SIG-M5 treated with dmso at 0.1 percent for 504 hours (cell line): ENCODE measurements around the gene UBE2H.
"Not testable (repeated sequence)": the region's sequence is repeated elsewhere in the genome, so short reads cannot be mapped to it uniquely, and the experiment has no call there.

Experiments
- DNase-seq: peaks from one replicate; lab custom pipeline; 2025; ENCODE audit not compliant: unreplicated experiment; lab: John Stamatoyannopoulos, UW

UBE2H gene

DNA sequence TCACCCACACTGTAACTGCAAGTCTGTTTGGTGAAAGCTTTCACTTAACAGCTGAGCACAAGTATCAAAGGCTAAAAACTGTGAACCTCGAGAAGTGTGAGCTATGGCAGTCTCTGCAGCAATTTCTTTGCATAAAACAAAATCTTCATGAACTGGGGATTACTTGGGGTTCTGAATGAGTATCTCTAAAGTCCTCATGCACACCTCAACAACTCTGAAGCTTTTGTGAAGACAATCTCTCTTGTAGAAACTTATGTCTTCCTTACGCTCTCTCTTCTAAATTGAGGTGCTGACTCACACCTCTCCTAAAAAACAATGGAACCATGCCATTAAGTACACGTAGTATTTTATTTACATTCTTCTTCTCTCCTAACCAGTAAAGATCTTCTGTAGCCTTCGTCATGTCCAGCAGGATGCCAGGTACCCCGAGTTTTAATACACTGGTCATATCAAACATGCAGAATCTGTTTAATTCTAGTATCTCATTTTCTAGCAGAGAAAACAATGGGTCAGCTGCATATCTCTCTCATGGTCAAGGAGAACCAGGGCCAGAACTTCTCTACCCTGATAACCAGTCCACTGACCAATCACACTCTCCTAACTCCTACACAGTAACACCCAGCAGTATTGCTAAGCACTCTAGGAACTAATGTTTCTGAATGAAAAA is 76.9 kb downstream of the UBE2H start:
- no peak for DNase-seq

DNA sequence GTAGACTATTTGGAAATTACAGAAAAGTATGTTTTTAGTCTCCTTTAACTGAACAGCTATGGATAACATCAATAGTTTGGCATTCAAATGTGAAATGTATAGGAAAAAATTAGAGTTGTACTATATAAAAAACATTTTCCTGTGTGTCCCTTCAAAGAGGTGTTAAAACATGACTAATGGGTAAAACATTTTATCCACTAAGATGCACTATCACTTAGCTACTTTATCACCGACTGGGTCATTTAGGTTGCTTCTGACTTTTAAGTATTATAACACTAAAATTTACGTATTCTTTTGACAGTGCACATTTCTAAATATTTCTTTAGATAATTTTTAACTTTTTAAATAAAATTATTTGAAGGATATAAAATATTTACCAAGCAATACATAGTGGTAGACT is 77.6 kb downstream of the UBE2H start:
- DNase-seq, result no peak

DNA sequence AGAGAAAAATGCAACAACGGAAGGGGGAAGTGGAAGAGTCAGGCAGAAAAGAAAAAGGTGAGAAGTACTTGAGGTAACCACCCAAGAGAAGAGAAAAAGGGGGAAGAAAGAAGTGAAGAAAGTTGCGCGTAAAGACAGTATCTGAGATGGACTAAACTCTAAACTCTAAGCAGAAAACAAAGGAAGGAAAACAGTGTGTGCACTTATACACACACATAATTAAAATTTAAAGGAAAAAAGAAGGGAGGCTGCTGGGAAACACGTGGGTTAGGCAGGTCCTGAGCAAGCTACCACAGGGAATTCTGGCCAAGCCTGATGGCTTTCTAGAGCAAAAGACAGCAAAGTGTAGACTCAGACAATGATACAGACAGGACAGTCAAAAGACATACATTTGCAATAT is 78.0 kb downstream of the UBE2H start:
- DNase-seq, result no peak

DNA sequence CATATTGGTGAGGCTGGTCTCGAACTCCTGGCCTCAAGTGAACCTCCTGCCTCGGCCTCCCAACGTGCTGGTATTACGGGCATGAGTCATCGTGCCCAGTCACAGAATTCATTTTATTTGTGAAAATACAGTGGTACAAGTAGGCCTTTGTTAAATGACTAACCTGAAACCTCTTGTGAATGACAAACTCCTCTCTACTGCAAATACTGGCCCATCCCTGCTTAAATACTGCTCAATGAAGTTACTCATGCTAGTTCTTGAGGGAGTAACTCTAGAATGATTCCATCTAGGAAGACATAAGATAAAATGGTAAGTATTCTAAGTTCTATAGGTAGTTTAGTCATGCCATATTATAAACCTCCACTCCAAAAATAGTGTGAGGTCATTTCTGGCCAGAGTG is 80.7 kb downstream of the UBE2H start:
- no peak for DNase-seq

- no peak for DNase-seq
Measured at GRCh38 chr7:129870668-129871067, 82.1 kb downstream of the UBE2H start.

GRCh38 chr7:129866251-129866650 is 86.5 kb downstream of the UBE2H start:
- DNase-seq, result no peak

- no peak for DNase-seq
Measured at GRCh38 chr7:129865925-129866201, 86.9 kb downstream of the UBE2H start.

GRCh38 chr7:129865093-129865924 is 87.5 kb downstream of the UBE2H start:
- DNase-seq, result no peak

DNA sequence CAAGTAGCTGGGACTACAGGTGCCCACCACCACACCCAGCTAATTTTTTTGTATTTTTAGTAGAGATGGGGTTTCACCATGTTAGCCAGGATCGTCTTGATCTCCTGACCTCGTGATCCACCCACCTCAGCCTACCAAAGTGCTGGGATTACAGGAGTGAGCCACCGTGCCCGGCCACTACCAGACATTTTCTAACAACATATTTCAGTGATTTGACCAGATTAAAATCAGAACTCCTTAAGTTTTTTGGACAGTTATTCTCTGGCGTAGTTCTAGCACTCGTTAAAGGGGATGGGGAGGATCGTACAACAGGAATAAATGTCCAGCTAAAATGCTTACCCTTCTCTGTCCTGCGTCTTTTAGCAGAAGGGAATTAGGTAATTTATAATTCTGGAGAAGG is 88.1 kb downstream of the UBE2H start:
- DNase-seq, result not testable (repeated sequence)

GRCh38 chr7:129864042-129864441 is 88.7 kb downstream of the UBE2H start:
- no peak for DNase-seq

GRCh38 chr7:129862682-129863081 is 90.1 kb downstream of the UBE2H start:
- no peak for DNase-seq

- not testable (repeated sequence) for DNase-seq
Measured at GRCh38 chr7:129860784-129861183, 92.0 kb downstream of the UBE2H start.

- peak; percentile 92 for DNase-seq
Measured at GRCh38 chr7:129859183-129859582, 93.6 kb downstream of the UBE2H start.

DNA sequence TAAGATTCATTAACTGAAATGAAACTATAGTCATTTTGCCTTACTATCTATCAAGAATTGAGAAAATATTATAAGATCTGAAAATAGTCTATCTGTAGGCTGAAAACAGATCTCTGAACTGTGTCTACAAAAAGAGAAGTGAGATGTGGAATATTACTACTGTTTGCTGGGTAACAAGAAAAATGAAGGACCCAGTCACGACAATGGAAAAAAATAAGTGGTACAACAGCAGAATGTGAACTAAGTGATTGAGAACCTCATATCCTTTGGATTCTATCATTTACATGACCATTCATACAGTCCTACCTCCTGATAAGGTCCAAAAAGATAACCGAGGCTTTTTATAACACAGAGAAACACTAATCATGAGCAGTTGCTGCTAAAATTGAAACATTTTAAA is 94.3 kb downstream of the UBE2H start:
- DNase-seq, result no peak

- DNase-seq, result no peak
Measured at GRCh38 chr7:129857313-129857712, 95.4 kb downstream of the UBE2H start.

DNA sequence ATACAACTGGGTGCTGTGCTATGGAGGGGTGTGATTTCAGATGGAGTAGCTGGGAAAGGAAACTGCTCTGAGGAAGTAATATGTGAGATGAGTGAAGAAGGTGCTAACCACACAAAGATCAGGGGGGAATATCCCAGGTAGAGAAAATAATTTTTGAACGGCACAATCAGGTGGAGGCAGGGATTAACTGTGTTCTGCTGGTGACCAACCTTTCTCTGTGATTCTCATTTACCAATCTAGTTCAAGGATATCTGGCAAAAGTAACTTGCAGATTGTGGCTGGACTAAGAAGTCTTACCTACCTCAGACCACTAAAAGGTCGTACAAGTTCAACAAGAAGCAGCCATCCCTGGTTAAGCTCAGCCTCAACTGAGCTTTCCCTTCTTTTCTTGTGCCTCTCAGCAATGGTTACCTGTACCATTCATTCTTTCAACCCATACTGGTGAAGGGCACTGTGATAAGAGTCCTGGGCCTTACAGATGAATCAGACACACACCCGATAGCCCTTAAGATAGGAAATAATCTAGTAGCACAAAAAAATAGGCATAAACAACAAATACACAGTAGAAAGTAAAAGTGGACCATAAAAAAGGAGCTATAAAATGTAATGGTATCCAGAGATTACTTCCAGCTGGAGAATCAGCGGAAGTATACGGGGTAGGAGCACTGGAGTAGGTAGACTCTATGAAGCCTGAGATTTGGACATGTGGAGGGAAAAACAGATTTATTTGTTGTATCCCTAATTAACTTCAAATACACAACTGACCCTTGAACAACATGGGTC is 96.6 kb downstream of the UBE2H start:
- DNase-seq, result no peak

- DNase-seq, result no peak
Measured at GRCh38 chr7:129855234-129855673, 97.5 kb downstream of the UBE2H start.

DNA sequence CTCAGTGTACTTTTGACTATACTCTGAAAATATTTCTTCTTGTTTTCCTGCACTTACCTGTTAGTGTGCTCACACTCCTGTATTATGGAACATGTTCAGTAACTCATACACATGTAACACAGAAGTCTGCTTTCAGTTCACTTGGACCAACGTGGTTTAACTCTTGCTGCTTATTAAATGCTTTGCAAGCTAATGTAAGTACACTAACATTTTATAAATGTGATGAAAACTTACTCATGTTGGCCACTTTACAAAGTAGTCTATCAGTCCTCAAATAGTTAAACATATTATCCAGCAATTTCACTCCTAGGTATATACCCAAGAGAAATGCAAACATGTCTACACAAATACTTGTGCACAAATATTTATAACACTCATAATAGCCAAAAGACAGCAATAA is 98.4 kb downstream of the UBE2H start:
- no peak for DNase-seq

DNA sequence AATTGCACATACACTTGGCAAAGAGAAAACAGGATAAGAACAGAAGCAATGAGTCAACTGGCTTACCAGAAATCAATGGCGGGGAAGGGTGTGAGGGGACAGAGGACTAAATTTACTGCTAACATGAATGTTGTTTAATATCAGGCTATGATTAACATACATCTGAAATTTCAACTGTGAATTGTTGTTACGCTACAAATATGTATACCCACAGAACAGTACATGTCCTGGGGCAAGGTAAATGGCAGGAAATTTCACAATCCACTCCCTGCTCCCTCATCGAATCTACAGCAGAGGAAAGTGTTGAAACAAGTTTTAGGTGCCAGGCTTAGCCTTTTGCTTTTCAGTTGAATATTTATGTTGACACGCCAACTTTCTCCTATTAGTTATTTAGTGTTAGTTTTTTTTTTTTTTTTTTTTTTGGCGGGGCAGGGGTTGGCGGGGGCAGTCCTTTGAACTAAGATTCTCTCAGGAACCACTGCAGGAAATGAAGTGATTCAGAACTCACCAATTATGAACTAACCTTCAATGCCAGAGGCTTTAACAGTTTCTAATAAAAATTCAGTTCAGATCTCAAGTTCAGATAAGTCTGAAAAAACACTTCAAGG is 99.0 kb downstream of the UBE2H start:
- DNase-seq, result peak; percentile 54

DNA sequence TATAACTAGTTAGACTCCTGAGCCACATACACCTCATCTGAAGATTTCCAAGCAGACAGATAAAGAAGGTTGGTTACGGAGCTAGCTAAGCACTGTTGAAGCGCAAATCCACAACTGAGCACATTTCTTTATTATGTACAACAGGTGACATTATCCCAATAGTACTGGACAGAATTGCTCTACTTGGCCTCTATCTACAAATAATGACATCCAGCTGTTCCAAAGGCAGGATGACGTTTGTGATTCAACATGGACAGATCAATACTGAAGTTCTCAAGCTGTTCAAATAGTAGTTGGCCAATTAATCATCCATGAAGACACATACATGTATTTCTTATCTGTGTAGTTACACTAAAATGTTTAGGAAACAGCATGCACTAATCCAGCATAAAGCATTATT is 101.0 kb downstream of the UBE2H start:
- no peak for DNase-seq

DNA sequence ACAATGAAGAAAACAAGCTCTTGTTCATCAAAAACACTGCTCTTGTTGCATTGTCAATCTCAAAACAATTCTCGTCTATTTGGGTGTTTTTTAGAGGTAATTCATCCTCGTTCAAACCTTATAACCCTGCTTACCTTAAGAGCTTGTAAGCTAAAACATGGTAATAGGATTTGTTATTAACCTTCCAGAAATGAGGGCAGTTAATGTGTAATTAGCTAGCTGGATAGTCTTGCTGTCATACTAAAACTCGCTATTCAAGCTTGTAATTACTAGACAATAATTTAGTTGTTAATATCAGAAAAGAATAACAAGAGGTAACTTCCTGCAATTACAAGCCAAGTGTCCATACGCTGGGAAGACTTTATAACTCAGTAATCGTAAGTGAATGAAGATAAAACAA is 101.6 kb downstream of the UBE2H start:
- DNase-seq, result no peak

- DNase-seq, result no peak
Measured at GRCh38 chr7:129848436-129848835, 104.3 kb downstream of the UBE2H start.
